Activated CD8-positive, alpha-beta memory T cell treated with anti-CD3 and anti-CD28 coated beads for 1 hour (primary cell): Measurements from ENCODE around the gene SULT1C3.

Experiments used
- DNase-seq, 2 donors: peaks; one replicate each; pipeline ENCODE4 v3.0.0-alpha.2; 2020; ENCODE audit warnings: low read depth in 1 of 2; ENCODE audit errors: extremely low read depth in 1 of 2

Gene SULT1C3

DNA sequence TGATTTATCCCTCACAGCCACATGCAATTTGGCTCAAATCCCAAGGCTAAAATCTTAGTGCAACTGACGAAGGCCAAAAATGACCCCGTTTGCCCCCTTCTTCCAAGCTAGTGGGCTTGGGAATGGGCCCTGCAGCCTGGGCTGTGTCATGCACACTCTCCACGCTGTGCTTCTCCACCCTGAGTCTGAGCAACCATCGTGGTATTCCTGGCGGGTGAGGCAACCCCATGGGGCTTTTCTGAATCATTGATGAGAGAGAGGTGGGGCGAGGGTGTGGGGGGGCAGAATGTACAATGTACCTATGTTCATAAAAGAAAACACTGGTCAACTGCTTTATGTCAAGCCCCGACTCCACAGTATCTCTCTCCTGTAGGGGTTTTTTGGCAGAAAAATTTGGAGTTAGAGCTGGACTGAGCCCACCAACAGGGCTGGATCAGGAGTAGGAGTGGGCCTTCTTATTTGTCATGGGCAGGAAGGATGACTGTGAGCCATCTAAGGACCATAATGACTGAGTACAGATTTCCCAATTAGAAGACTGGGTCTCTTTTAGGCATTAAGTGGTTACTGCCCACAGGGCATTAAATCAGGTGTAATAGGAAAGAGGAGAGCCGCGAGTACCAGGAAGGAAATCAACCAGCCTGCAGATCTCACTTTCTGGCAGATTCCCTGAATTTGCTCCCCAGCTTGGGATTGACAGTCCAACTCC, 57.8 kb downstream of the SULT1C3 start:
- DNase-seq: no peak

DNA sequence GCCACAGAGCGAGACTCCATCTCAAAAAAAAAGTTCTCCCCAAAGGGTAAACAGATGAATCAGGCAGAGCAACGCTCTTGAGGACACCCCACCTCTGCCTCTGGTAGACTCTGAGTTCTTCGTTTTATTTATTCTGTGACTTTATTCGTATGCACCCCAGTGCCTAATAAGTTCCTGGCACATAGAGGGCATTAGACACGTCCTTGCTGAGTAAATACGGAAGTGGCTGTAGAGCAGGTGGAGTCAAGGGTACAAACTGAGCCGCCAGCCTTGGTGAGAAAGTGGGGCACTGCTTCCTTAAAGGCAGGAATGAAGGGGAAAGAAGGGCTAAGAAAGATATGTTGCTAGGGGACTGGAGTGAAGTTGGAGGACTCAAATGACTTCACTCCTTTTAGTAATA, 61.8 kb downstream of the SULT1C3 start:
- DNase-seq: no peak

DNA sequence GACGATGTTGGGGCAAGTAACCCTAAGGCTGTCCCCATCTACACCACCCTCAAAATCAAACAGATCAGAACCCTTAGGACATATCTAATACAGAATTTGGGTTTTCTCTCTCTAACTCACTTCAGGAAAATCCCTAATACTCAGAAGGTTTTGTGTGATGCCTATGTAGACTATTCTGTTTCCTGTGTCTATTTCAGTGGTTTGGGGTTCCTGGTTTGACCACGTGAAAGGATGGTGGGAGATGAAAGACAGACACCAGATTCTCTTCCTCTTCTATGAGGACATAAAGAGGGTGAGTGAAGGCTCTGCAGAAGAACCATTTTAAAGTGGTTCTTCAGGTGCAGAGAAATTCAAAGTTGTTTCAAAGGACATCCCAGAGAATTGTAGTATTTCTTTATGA, 65.2 kb downstream of the SULT1C3 start:
- no peak for DNase-seq

DNA sequence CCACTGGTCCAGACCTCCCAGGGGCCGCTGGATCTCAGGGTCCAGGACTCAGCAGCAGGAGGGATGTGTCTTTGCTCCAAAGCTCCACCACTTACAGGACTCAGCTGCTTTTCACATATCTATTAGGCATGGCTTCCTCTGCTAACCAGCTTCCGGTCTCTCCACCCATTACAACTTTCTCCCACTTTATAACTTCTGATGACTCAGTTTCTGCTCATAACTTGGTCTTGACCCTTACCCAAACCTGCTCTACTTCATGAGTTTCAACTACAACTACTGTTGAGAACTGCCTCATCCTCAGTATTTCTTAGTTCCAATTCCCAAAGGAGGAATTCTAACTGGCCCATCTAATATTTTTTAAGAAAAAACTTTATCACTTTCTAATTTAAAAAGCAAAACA, 66.1 kb downstream of the SULT1C3 start:
- no peak for DNase-seq

DNA sequence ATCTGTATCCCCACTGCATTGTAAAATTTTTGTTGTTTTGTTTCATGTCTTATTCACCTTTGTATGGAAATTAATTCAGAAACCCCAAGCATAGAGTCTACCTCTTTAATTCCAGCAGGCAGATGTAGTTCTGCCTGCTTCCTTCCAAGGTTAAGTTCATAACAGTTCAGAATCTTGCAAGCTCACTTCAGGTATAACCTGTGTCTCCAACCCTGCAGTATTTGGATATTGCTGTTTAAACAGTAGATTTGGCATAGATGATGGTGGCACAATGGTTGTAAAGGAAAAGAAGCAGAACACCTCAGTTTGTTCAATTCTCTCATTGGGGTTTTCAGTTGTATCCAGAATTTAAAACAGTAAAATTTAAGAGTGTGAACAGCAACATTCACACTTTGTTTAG, 70.1 kb downstream of the SULT1C3 start:
- no peak for DNase-seq
